HEK293 (cell line): Measurements from ENCODE around the gene MAPT.

Source experiments
- BCL6B ChIP-seq: fragments of 450-650 bp; formaldehyde crosslinking; IDR thresholded peaks from 2 replicates; pipeline ENCODE4 v1.5.1; 2017; ENCODE audit warnings: missing biosample characterization, missing genetic modification characterization
- CTCF ChIP-seq: fragments of 450-650 bp; formaldehyde crosslinking; IDR thresholded peaks from 2 replicates; pipeline ENCODE4 v1.5.1; 2016; ENCODE audit warnings: missing biosample characterization, missing genetic modification characterization
- WT1 ChIP-seq: fragments of 450-650 bp; formaldehyde crosslinking; IDR thresholded peaks from 2 replicates; pipeline ENCODE4 v1.5.1; 2016; ENCODE audit warnings: missing biosample characterization, missing genetic modification characterization
- YY1 ChIP-seq: fragments of 450-650 bp; formaldehyde crosslinking; IDR thresholded peaks from 2 replicates; pipeline ENCODE4 v1.5.1; 2018; ENCODE audit warnings: missing biosample characterization, missing genetic modification characterization
- ZBTB44 ChIP-seq: fragments of 450-650 bp; IDR thresholded peaks from 2 replicates; pipeline ENCODE4 v1.5.1; 2018; ENCODE audit warnings: missing biosample characterization, mild to moderate bottlenecking, missing genetic modification characterization
- ZNF2 ChIP-seq: fragments of 450-650 bp; formaldehyde crosslinking; IDR thresholded peaks from 2 replicates; pipeline ENCODE4 v1.5.1; 2016; ENCODE audit warnings: missing biosample characterization, missing genetic modification characterization

GRCh38 chr17:45848868-45849535 is 45.4 kb upstream of the MAPT start:
- TF ChIP-seq ZNF2 (tag by site-specific recombination) = no peak
- no peak for TF ChIP-seq YY1 (tag by site-specific recombination)
- TF ChIP-seq CTCF (tag by site-specific recombination) = no peak
- TF ChIP-seq WT1 (tag by site-specific recombination) = no peak
- no peak for TF ChIP-seq BCL6B (tag by site-specific recombination)
- TF ChIP-seq ZBTB44 (tag by site-specific recombination) = no peak
